H1 (cell line): ENCODE results near the gene KCNK13. TPM values are rescaled to one million over a fixed set of nuclear protein-coding genes. Genes with fewer than 3 reads are reported as not detected.

Experiments
- CTCF ChIA-PET: fragments of 300-600 bp; sonication (Branson Sonifier 250); formaldehyde crosslinking; loops from one replicate; lab custom pipeline; 2021; ENCODE audit not compliant: partially characterized antibody; lab: Charles Lee
- POLR2A ChIA-PET: fragments of 300-600 bp; sonication (Branson Sonifier 250); formaldehyde crosslinking; loops from one replicate; lab custom pipeline; 2021; ENCODE audit warnings: inconsistent platforms; ENCODE audit not compliant: partially characterized antibody; lab: Charles Lee
- DNase-seq, 2 experiments: peaks; one replicate each; pipeline versions ENCODE4 v3.0.0 to v3.0.0-alpha.2; 2010 to 2022; ENCODE audit warnings: low spot score in 2 of 2, low read depth in 1 of 2, mixed read lengths in 1 of 2
- FAIRE-seq: peaks from 2 replicates; lab custom pipeline; 2011; peaks lifted over from hg19 to GRCh38; lab: Jason Lieb, UNC
- H2AFZ ChIP-seq: 2 replicates; pipeline ENCODE4 v1.8.1; 2012; ENCODE audit warnings: low read length, inconsistent platforms
- H2AK5ac ChIP-seq: 2 replicates; pipeline ENCODE4 v1.6.1; 2013; ENCODE audit warnings: low read depth, low read length
- H2BK120ac ChIP-seq: replicated peaks from 2 replicates; pipeline ENCODE3; 2013; ENCODE audit warnings: low read depth, low read length, inconsistent platforms
- H2BK12ac ChIP-seq: 2 replicates; pipeline ENCODE4 v1.6.1; 2013; ENCODE audit warnings: low read depth, low read length
- H2BK15ac ChIP-seq: 2 replicates; pipeline ENCODE4 v1.6.1; 2013; ENCODE audit warnings: low read length
- H2BK20ac ChIP-seq: 2 replicates; pipeline ENCODE4 v1.6.1; 2013; ENCODE audit warnings: low read length
- H2BK5ac ChIP-seq: 2 replicates; pipeline ENCODE4 v1.6.1; 2013; ENCODE audit warnings: low read depth, low read length
- H3K14ac ChIP-seq: 2 replicates; pipeline ENCODE4 v1.6.1; 2013; ENCODE audit warnings: inconsistent platforms; ENCODE audit not compliant: insufficient read length
- H3K18ac ChIP-seq: 2 replicates; pipeline ENCODE4 v1.6.1; 2013; ENCODE audit warnings: low read length; ENCODE audit errors: extremely low read depth
- H3K23ac ChIP-seq: 2 replicates; pipeline ENCODE4 v1.6.1; 2013; ENCODE audit warnings: inconsistent platforms; ENCODE audit not compliant: insufficient read length
- H3K23me2 ChIP-seq: 2 replicates; pipeline ENCODE4 v1.6.1; 2013; ENCODE audit warnings: low read depth, low read length
- H3K27ac ChIP-seq: 2 replicates; pipeline ENCODE4 v1.6.1; 2011; ENCODE audit warnings: low read depth, low read length, inconsistent platforms
- H3K27me3 ChIP-seq, 4 experiments: replicated peaks in 1 of 4; 1 replicate in 1 of 4; 2 replicates in 3 of 4; pipeline versions ENCODE4 v1.6.1 to v1.8.1; 2011 to 2013; ENCODE audit warnings: low read length in 3 of 4, mild to moderate bottlenecking in 3 of 4, inconsistent platforms in 2 of 4, mixed read lengths in 2 of 4, moderate library complexity in 1 of 4; ENCODE audit not compliant: control insufficient read depth in 3 of 4, insufficient read depth in 3 of 4; ENCODE audit errors: extremely low read depth in 1 of 4
- H3K36me3 ChIP-seq, 4 experiments: 2 replicates each; pipeline versions ENCODE4 v1.6.1 to v1.8.1; 2011 to 2013; ENCODE audit warnings: mild to moderate bottlenecking in 4 of 4, low read length in 3 of 4, moderate library complexity in 2 of 4, control low read depth in 1 of 4, inconsistent platforms in 1 of 4; ENCODE audit not compliant: insufficient read depth in 4 of 4, control insufficient read depth in 2 of 4
- H3K4ac ChIP-seq: replicated peaks from 2 replicates; pipeline ENCODE3; 2013; ENCODE audit warnings: low read length, low read depth, mixed read lengths, inconsistent platforms; ENCODE audit not compliant: insufficient read length
- H3K4me1 ChIP-seq, 4 experiments: replicated peaks in 1 of 4; 1 replicate in 1 of 4; 2 replicates in 3 of 4; pipeline versions ENCODE4 v1.6.1 to v1.8.1; 2011 to 2013; ENCODE audit warnings: low read length in 3 of 4, inconsistent platforms in 2 of 4, mixed read lengths in 1 of 4; ENCODE audit not compliant: insufficient read depth in 4 of 4, control insufficient read depth in 3 of 4
- H3K4me2 ChIP-seq, 2 experiments: 2 replicates each; pipeline versions ENCODE4 v1.6.1 to v1.8.1; 2011 to 2013; ENCODE audit warnings: low read depth in 2 of 2, low read length in 2 of 2, control low read depth in 1 of 2, inconsistent platforms in 1 of 2, mild to moderate bottlenecking in 1 of 2; ENCODE audit not compliant: insufficient read depth in 1 of 2
- H3K4me3 ChIP-seq, 4 experiments: fragments of 200-600, 300-600 bp in 1 of 4; sonication (generic), shearing (Covaris generic), sonication (Bioruptor Twin) in 1 of 4; 2 replicates each; pipeline versions ENCODE4 v1.5.1 to v1.8.1; 2011 to 2016; ENCODE audit warnings: low read length in 4 of 4, low read depth in 3 of 4, control low read depth in 2 of 4, inconsistent platforms in 2 of 4, mild to moderate bottlenecking in 2 of 4, mixed read lengths in 1 of 4, moderate library complexity in 1 of 4; ENCODE audit not compliant: insufficient read depth in 2 of 4; ENCODE audit errors: extremely low read depth in 1 of 4
- H3K56ac ChIP-seq: replicated peaks from 2 replicates; pipeline ENCODE3; 2013; ENCODE audit warnings: low read depth, mild to moderate bottlenecking, mixed read lengths, low read length, inconsistent platforms; ENCODE audit not compliant: insufficient read length
- H3K79me1 ChIP-seq: 2 replicates; pipeline ENCODE4 v1.6.1; 2013; ENCODE audit warnings: low read depth, low read length, control low read depth
- H3K79me2 ChIP-seq, 2 experiments: 2 replicates each; pipeline versions ENCODE4 v1.6.1 to v1.8.1; 2012 to 2013; ENCODE audit warnings: low read length in 2 of 2, mild to moderate bottlenecking in 2 of 2, inconsistent platforms in 1 of 2; ENCODE audit not compliant: insufficient read depth in 2 of 2, control insufficient read depth in 1 of 2
- H3K9ac ChIP-seq, 4 experiments: replicated peaks in 1 of 4; 1 replicate in 1 of 4; 2 replicates in 3 of 4; pipeline versions ENCODE4 v1.6.1 to v1.8.1; 2011 to 2013; ENCODE audit warnings: low read depth in 3 of 4, low read length in 3 of 4, control low read depth in 2 of 4, mild to moderate bottlenecking in 2 of 4, moderate library complexity in 2 of 4, inconsistent platforms in 1 of 4; ENCODE audit errors: extremely low read depth in 1 of 4
- H3K9me3 ChIP-seq, 2 experiments: 2 replicates each; pipeline versions ENCODE4 v1.6.1 to v1.8.1; 2012 to 2013; ENCODE audit warnings: mild to moderate bottlenecking in 2 of 2, moderate library complexity in 2 of 2, control low read depth in 1 of 2, inconsistent platforms in 1 of 2, low read depth in 1 of 2, low read length in 1 of 2, mixed read lengths in 1 of 2; ENCODE audit not compliant: insufficient read depth in 2 of 2
- H4K20me1 ChIP-seq, 2 experiments: replicated peaks in 1 of 2; 2 replicates each; pipeline versions ENCODE3 to v1.8.1; 2011 to 2013; ENCODE audit warnings: inconsistent platforms in 2 of 2, low read length in 2 of 2, mild to moderate bottlenecking in 1 of 2; ENCODE audit not compliant: insufficient read depth in 2 of 2, control insufficient read depth in 1 of 2
- H4K5ac ChIP-seq: 2 replicates; pipeline ENCODE4 v1.6.1; 2013; ENCODE audit warnings: low read length, low read depth, mixed read lengths, inconsistent platforms; ENCODE audit not compliant: insufficient read length
- H4K8ac ChIP-seq: 2 replicates; pipeline ENCODE4 v1.8.0; 2013; ENCODE audit warnings: mild to moderate bottlenecking, moderate library complexity, low read length, inconsistent platforms; ENCODE audit not compliant: insufficient read depth; ENCODE audit errors: extremely low read depth
- H4K91ac ChIP-seq: replicated peaks from 2 replicates; pipeline ENCODE3; 2013; ENCODE audit warnings: low read length, mixed read lengths, inconsistent platforms; ENCODE audit not compliant: insufficient read length
- CBX5 ChIP-seq: fragments of 300-800, 300-1000 bp; sonication (generic); IDR thresholded peaks from 2 replicates; pipeline ENCODE4 v1.7.1; 2016; ENCODE audit warnings: antibody characterized with exemption, low read length, low read depth
- EZH2 ChIP-seq: fragments of 200-600 bp; sonication (generic); IDR thresholded peaks from 2 replicates; pipeline ENCODE4 v1.7.1; 2012; ENCODE audit warnings: low read depth, mild to moderate bottlenecking, moderate library complexity, low read length, inconsistent platforms; ENCODE audit not compliant: severe bottlenecking
- MAX ChIP-seq: IDR thresholded peaks from 2 replicates; pipeline ENCODE4 v1.6.1; 2012; ENCODE audit warnings: inconsistent platforms
- PHF8 ChIP-seq: fragments of 200-600 bp; sonication (generic); conservative IDR thresholded peaks from 2 replicates; pipeline ENCODE4 v1.7.1; 2012; ENCODE audit warnings: low read depth, mild to moderate bottlenecking, inconsistent platforms, low read length, moderate library complexity
- RAD21 ChIP-seq, 2 experiments: IDR thresholded peaks in 1 of 2; conservative IDR thresholded peaks in 1 of 2; 2 replicates each; pipeline ENCODE4 v1.6.1; 2011; ENCODE audit warnings: low read depth in 2 of 2, low read length in 2 of 2, improper control_type of control experiment in 1 of 2, inconsistent platforms in 1 of 2, mild to moderate bottlenecking in 1 of 2, moderate library complexity in 1 of 2
- RNF2 ChIP-seq: fragments of 200-900, 300-1000 bp; sonication (generic); IDR thresholded peaks from 2 replicates; pipeline ENCODE4 v1.7.1; 2016; ENCODE audit warnings: borderline replicate concordance, low read depth, mild to moderate bottlenecking, antibody characterized with exemption, low read length; ENCODE audit not compliant: poor library complexity, severe bottlenecking; ENCODE audit errors: missing control alignments
- SIRT6 ChIP-seq: IDR thresholded peaks from one replicate; pipeline ENCODE4 v1.7.1; 2012; ENCODE audit warnings: low read length, inconsistent platforms
- SIX5 ChIP-seq: IDR thresholded peaks from 2 replicates; pipeline ENCODE4 v1.6.1; 2011; ENCODE audit warnings: mild to moderate bottlenecking, low read depth, low read length
- SUZ12 ChIP-seq: fragments of 200-600 bp; sonication (generic); IDR thresholded peaks from 2 replicates; pipeline ENCODE4 v1.6.1; 2012; ENCODE audit warnings: mild to moderate bottlenecking, inconsistent platforms, low read length, moderate library complexity, mixed read lengths
- WGBS, 2 experiments: shearing (Covaris generic) in 1 of 2; methylation state at CpG; one replicate each; pipeline versions ENCODE4 v1.1.6 to v1.1.7; 2013 to 2015; ENCODE audit warnings: low lambda C conversion rate in 2 of 2, mixed read lengths in 2 of 2, inconsistent platforms in 1 of 2, low coverage in 1 of 2, missing lambda C conversion rate in 1 of 2; ENCODE audit not compliant: insufficient replicate concordance in 2 of 2, insufficient coverage in 1 of 2, insufficient read length in 1 of 2; ENCODE audit errors: extremely low coverage in 1 of 2, missing lambda C conversion rate in 1 of 2; 5-methylcytosine and 5-hydroxymethylcytosine counted together
- polyA plus RNA-seq, 7 experiments: library from polyadenylated mRNA; depleted of rRNA in 3 of 7; stranded (reverse) in 5 of 7; unstranded in 2 of 7; fragments of >200 nt in 5 of 7; fragments of 200-250 nt in 2 of 7; gene quantifications; 1 replicate in 5 of 7; 2 replicates in 1 of 7; 4 replicates in 1 of 7; pipeline versions ENCODE4 v1.2.1 to v1.2.3, GENCODE V29; 2011 to 2013; ENCODE audit warnings: missing spikeins in 2 of 7, mixed read lengths in 2 of 7
- total RNA-seq: library from RNA; stranded (reverse); fragmentation: NEBNext Ultra II Directional; extraction: Animal tissue kit (Norgen Biotek cat#: 25700); gene quantifications from 2 replicates; pipeline ENCODE4 v1.2.1, GENCODE V29; 2021

The KCNK13 gene
- total and polyA plus RNA-seq, 2 of the 8 experiments (the other 6 are each of a cell fraction or from before 2014, with no cell fraction given), result 0.39 to 0.48 TPM

GRCh38 chr14:90062127-90062794 is 467 bp downstream of the KCNK13 start:
- Histone ChIP-seq H2BK120ac (no peak overlapping the region), H3K23me2 (peaks cover 24% of the 10 kb centered on the region; the same call in 1 of the 2 replicates), H3K18ac (no peak overlapping the region), H3K4me2 (peak overlapping the region; percentile 91 to 98), H3K9me3 (no peaks in the 10 kb centered on the region), H3K4me1 (peaks cover 3 to 14% (median 6%) of the 10 kb centered on the region in 4 experiments; a peak in 6 of 7 replicates), H3K14ac (no peak overlapping the region), H3K36me3 (no peaks in the 10 kb centered on the region), H2BK20ac (no peak overlapping the region), H3K27me3 (peaks cover 28 to 58% (median 52%) of the 10 kb centered on the region in 4 experiments), H3K56ac (no peak overlapping the region), H3K23ac (no peak overlapping the region), H3K27ac (no peak overlapping the region), H3K4me3 (peak overlapping the region; percentile 52 to 66 (median 55)), H3K79me1 (no peaks in the 10 kb centered on the region), H4K8ac (no peak overlapping the region), H2BK12ac (no peak overlapping the region), H3K4ac (no peak overlapping the region), H4K5ac (no peak overlapping the region), H2AFZ (no peak overlapping the region), H4K20me1 (peaks cover 0 to 6% of the 10 kb centered on the region in 2 experiments), H3K79me2 (no peaks in the 10 kb centered on the region), H2BK15ac (no peak overlapping the region), H2AK5ac (no peak overlapping the region), H2BK5ac (no peak overlapping the region), H3K9ac (no peak overlapping the region), H4K91ac (no peak overlapping the region)
- FAIRE-seq, result no peak
- POLR2A ChIA-PET, result interaction anchor here (0.6 to 1.6 kb wide), 2 partner anchors 106 to 220 kb away, joined by 3 to 4 read pairs; partner anchors contain the start of gene TDP1
- peak in 1 of 2 experiments; percentile 71 for DNase-seq
- 2% methylated on average over 55 of the region's 63 CpGs; no CpG with 5 or more reads in 1 of the 2 experiments for WGBS, 2 experiments
- CTCF ChIA-PET, result interaction anchor here (0.8 to 2.2 kb wide), 7 partner anchors 10 to 124 kb away, joined by 3 to 10 read pairs (median 5); no protein-coding TSS in a partner anchor
- TF ChIP-seq EZH2 (peak; percentile 68), PHF8 (0 out of 2 replicates have a peak, but pooled peaks have one; percentile 11), RNF2 (peak; percentile 42), MAX (0 out of 2 replicates have a peak, but pooled peaks have one; percentile 30), SIRT6 (no peak), RAD21 (IDR thresholded peaks at IDR 0.05 in 1 of 2, conservative IDR thresholded peaks at IDR 0.05 in 1 of 2; ENCODE audit: low read depth in 2 of 2, low read length in 2 of 2) (peak in 1 of 2 experiments; percentile 11; a peak in 1 of 4 replicates), CBX5 (no peak), SIX5 (no peak), SUZ12 (peak; percentile 90; the same call in 1 of the 2 replicates)
